H1 (cell line): ENCODE results near the gene KCNIP3.

Experiments used
- CHD7 ChIP-seq: fragments of 300-600 bp; sonication (generic); IDR thresholded peaks from 2 replicates; pipeline ENCODE4 v1.7.1; 2012; ENCODE audit warnings: low read length, moderate library complexity, mild to moderate bottlenecking, inconsistent platforms; ENCODE audit not compliant: insufficient replicate concordance
- CTCF ChIP-seq, 3 experiments: IDR thresholded peaks; 1 replicate in 2 of 3; 2 replicates in 1 of 3; pipeline versions ENCODE4 v1.5.1 to v1.6.1; 2011; ENCODE audit warnings: low read length in 3 of 3, mild to moderate bottlenecking in 3 of 3, inconsistent platforms in 2 of 3, low read depth in 1 of 3, moderate library complexity in 1 of 3; ENCODE audit not compliant: insufficient read depth in 1 of 3; ENCODE audit errors: control extremely low read depth in 1 of 3
- EP300 ChIP-seq, 2 experiments: IDR thresholded peaks; 1 replicate in 1 of 2; 2 replicates in 1 of 2; pipeline ENCODE4 v1.6.1; 2011 to 2012; ENCODE audit warnings: low read depth in 2 of 2, low read length in 2 of 2, mild to moderate bottlenecking in 2 of 2, borderline replicate concordance in 1 of 2, inconsistent platforms in 1 of 2, moderate library complexity in 1 of 2
- HDAC2 ChIP-seq, 2 experiments: fragments of 300-600 bp in 1 of 2; sonication (generic) in 1 of 2; IDR thresholded peaks; 2 replicates each; pipeline ENCODE4 v1.6.1; 2011 to 2012; ENCODE audit warnings: low read depth in 2 of 2, low read length in 2 of 2, mild to moderate bottlenecking in 2 of 2, moderate library complexity in 2 of 2, borderline replicate concordance in 1 of 2, inconsistent platforms in 1 of 2
- JUN ChIP-seq: IDR thresholded peaks from 2 replicates; pipeline ENCODE4 v1.6.1; 2011; ENCODE audit warnings: low read depth, mild to moderate bottlenecking, improper control_type of control experiment, low read length
- POLR2A ChIP-seq, 2 experiments: IDR thresholded peaks; 1 replicate in 1 of 2; 2 replicates in 1 of 2; pipeline ENCODE4 v1.6.1; 2011; ENCODE audit warnings: low read depth in 2 of 2, low read length in 2 of 2, mild to moderate bottlenecking in 2 of 2; ENCODE audit errors: control extremely low read depth in 1 of 2
- SUZ12 ChIP-seq: fragments of 200-600 bp; sonication (generic); IDR thresholded peaks from 2 replicates; pipeline ENCODE4 v1.6.1; 2012; ENCODE audit warnings: mild to moderate bottlenecking, inconsistent platforms, low read length, moderate library complexity, mixed read lengths
- TBP ChIP-seq: IDR thresholded peaks from 2 replicates; pipeline ENCODE4 v1.6.1; 2011; ENCODE audit warnings: low read depth, low read length, improper control_type of control experiment
- USF2 ChIP-seq: IDR thresholded peaks from 2 replicates; pipeline ENCODE4 v1.6.1; 2011; ENCODE audit warnings: low read length, improper control_type of control experiment

GRCh38 chr2:95268211-95269035 lies 28.7 kb upstream of the KCNIP3 start:
- no peak for TF ChIP-seq HDAC2 (IDR thresholded peaks at IDR 0.05; ENCODE audit: borderline replicate concordance in 1 of 2, low read depth in 2 of 2, low read length in 2 of 2)
- TF ChIP-seq CTCF (IDR thresholded peaks at IDR 0.05; ENCODE audit: control extremely low read depth in 1 of 3, insufficient read depth in 1 of 3, low read depth in 1 of 3, low read length in 3 of 3): no peak
- no peak for TF ChIP-seq JUN
- TF ChIP-seq CHD7: no peak
- no peak for TF ChIP-seq SUZ12
- no peak for TF ChIP-seq USF2
- no peak for TF ChIP-seq EP300 (IDR thresholded peaks at IDR 0.05; ENCODE audit: borderline replicate concordance in 1 of 2, low read depth in 2 of 2, low read length in 2 of 2)
- TF ChIP-seq TBP: no peak
- no peak for TF ChIP-seq POLR2A (IDR thresholded peaks at IDR 0.05; ENCODE audit: control extremely low read depth in 1 of 2, low read depth in 2 of 2, low read length in 2 of 2)
